Ramos (cell line): ENCODE results near the gene PLCL1.
"Not testable (repeated sequence)": the region's sequence is repeated elsewhere in the genome, so short reads cannot be mapped to it uniquely, and the experiment has no call there.

Experiments used
- in situ Hi-C: fragments of 300-500 bp; cut with MboI; formaldehyde crosslinking; loops from one replicate; pipeline ENCODE4 v1.14.3; 2022; ENCODE audit warnings: low sequenced_read_pairs; ENCODE audit not compliant: unreplicated experiment

Gene PLCL1

DNA sequence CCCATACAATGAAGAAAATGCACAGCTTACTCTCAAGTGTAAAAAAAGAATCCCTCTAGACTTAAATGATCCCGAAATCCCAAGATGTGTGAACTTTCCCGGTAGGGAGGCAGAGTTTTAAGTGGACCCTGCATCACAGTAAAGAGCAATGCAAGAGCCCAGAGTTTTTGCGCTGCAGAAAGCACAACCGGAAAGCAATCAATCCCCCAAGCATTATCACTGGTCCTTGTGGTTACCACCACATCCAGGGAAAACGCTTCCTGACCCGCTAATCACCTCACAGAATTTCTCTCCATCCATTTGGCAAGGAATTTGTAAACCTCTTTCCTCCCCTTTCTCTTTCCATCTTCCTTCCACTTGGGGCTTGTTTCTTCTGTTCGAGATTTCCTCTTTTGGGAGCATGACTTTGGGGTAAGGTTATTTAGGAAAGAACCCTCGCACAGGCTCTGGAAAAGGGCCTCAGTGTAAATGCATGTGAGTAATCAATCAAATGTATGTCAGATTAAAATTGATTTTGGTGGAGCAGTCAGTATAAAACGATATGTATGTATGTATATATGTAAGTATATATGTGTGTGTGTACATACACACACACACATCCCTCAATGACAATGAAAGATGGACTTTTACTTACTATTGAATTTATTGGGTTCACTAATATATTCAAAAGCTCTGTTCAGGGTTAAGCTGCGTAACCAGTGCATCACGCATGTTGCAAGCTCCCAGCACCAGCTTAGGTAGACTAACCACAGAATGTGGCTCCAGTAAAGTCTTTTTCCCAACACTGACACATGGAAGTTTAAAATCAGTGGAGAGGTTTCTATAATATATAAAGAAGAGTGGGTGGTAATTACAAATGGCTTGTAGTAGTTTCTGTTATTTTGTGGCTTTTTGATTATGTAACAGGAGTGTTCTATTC lies 1.6 kb downstream of the PLCL1 start:
- in situ Hi-C loops, result loop anchor here (25.0 kb wide), 1 partner anchor 481 kb away; no protein-coding TSS in a partner anchor

- in situ Hi-C loops, result loop anchor here (25.0 kb wide), 1 partner anchor 478 kb away; no protein-coding TSS in a partner anchor
These were observed 4.7 kb downstream of the PLCL1 start for GRCh38 chr2:197809064-197809463.

DNA sequence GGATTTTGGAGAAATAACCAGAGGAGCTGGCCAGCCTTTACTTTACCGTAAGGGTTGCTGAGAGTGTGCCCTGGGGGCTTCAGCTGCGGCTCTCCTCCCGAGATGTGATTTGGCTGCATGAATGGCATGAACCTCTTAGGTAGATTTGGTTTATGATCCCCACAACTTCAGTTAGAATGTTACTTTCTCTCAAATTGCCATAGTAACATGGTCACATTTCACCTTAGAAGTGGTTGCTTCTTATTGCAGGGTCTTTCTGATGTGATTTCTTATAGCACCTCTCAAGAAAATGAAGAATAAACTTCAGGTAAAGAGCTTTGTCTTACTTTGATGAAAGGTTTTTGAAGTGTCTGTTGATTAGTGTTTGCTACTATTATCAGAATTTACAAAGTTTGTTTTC lies 5.6 kb downstream of the PLCL1 start:
- in situ Hi-C loops, result loop anchor here (25.0 kb wide), 1 partner anchor 477 kb away; no protein-coding TSS in a partner anchor

- in situ Hi-C loops, result loop anchor here (25.0 kb wide), 1 partner anchor 477 kb away; no protein-coding TSS in a partner anchor
These were observed 6.1 kb downstream of the PLCL1 start for GRCh38 chr2:197810491-197810890.

DNA sequence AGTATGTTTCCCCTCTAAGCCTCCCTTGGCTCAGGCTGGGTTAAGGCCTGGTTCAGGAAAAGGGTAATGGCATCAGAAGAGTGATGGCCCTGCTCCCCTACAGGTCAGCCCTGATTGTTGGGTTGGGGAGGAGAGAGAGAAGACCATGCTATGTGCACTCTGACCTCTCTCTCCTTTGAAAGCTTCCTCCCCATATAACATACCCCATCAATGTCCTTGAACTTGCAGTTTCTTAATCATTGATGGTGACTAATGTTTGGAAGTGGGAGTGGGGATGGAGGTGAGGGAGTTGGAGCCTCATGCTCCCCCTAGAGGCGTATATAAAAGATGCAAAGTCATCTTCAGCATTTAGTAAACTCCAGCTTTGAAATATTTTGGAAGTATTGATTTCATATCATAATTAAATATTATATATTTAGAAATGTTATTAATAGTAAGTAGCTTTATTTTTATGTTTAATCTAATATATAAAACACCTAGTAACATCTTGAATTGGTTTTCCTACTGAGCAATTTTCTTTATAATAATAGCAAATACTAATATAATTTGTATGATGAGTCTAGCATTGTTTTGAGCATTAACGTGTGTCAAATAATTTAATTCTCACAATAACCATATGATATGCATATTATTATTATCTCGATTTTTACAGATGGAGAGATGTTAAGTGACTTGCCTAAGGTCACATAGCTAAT lies 8.8 kb downstream of the PLCL1 start:
- in situ Hi-C loops, result loop anchor here (25.0 kb wide), 1 partner anchor 474 kb away; no protein-coding TSS in a partner anchor

DNA sequence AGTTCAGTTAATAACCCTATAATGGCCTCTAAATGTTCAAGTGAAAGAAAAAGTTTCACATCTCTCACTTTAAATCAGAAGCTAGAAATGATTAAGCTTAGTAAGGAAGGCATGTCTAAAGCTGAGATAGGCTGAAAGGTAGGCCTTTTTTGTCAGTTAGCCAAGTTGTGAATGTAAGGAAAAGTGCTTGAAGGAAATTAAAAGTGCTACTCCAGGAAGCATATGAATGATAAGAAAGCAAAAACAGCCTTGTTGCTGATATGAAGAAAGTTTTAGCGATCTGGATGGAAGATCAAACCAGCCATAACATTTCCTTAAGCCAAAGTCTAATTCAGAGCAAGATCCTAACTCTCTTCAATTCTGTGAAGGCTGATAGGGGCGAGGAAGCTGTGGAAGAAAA lies 10.1 kb downstream of the PLCL1 start:
- in situ Hi-C loops, result loop anchor here (25.0 kb wide), 1 partner anchor 473 kb away; no protein-coding TSS in a partner anchor

GRCh38 chr2:197821550-197822289 lies 17.3 kb downstream of the PLCL1 start:
- in situ Hi-C loops, result loop anchor here (25.0 kb wide), 1 partner anchor 466 kb away; no protein-coding TSS in a partner anchor

DNA sequence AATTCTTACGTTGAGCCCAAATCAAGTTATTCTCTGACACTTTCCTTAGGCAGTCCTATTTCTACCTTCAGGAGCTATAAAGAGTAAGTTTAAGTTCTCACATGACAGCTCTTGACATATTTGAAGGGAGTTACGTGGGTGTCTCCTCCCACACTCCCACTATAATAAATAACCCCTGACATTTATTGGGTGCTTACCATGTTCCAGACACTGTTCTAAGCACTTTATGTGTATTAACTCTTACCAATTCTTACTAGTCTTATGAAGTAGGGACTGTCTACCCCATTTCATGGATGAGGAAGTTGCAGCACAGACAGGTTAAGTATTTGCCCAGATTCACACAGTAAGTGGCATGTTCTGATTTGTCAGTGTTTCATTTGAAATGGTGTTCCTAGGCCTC lies 17.9 kb downstream of the PLCL1 start:
- in situ Hi-C loops, result loop anchor here (25.0 kb wide), 1 partner anchor 465 kb away; no protein-coding TSS in a partner anchor

DNA sequence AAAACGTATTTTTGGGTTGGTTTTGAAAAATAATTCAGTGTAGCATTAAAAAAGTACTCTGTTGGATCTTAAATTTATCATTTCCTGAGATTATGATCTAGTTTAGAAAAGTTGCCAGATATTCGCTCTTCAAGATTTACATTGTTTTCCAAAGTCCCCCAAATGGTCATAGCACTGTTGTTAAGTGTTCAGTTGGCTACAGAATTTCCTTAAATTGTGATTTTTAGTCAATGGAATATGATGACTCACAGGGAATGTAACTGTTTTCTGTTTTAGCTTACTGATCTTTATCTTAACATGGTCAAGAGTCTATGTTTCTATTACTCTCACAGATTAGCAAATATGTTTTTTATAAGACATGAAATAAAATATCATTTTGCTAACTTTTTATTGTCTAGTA lies 23.2 kb downstream of the PLCL1 start:
- in situ Hi-C loops, result no loop called here

DNA sequence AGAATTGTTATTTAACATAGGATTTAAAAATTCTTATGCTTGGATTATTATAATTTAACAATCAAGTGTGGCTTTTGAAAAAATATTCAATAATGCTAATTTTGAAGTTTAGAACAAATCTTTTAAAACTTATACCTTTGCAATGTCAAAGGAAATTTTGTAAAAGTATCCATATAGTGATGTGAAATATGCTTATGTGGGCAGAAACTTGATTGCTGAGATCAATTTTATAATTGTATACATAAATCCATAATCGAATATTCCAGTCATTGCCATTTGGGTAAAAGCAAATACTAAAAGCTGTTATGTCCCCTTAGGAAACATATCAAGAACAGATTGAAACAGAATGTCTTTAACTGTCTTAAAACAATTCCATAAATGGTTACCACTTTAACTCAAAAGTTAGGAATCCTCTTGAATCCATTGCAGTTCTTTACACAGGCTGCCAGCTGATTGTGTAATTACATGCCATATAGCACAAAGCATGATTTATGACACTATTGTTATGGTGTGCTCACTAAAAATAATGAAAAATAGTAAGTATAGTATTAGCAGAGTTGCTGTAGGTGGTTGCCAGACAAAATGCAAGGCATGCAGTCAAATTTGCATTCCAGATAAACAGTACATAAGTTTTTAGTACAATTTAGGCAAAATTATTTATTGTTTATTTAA lies 24.2 kb downstream of the PLCL1 start:
- in situ Hi-C loops, result no loop called here

DNA sequence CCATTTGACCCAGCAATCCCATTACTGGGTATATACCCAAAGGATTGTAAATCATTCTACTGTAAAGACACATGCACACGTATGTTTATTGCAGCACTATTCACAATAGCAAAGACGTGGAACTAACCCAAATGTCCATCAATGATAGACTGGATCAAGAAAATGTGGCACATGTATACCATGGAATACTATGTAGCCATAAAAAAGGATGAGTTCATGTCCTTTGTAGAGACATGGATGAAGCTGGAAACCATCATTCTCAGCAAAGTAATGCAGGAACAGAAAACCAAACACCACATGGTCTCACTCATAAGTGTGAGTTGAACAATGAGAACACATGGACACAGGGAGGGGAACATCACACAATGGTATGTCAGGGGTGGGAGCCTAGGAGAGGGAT lies 30.4 kb downstream of the PLCL1 start:
- in situ Hi-C loops, result not testable (repeated sequence)

DNA sequence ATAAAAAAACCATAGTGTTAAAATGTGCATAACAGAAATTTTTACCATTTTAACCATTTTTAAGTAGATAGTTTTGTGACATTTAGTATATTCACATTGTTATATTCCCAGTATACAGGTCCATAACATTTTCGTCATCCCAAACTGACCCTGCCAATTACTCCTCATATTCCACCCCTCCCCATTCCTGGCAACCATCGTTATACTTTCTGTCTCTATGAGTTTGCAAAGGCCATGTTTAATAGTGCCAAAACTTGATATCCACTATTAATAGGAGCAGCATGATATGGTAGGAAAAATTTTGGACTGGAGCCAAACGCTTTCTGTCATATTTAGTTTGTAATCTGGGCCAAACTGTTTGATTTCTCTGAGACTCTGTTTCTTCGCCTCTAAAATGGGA lies 30.9 kb downstream of the PLCL1 start:
- in situ Hi-C loops, result no loop called here

GRCh38 chr2:197838036-197838435 lies 33.6 kb downstream of the PLCL1 start:
- in situ Hi-C loops, result no loop called here

- in situ Hi-C loops, result no loop called here
These were observed 34.2 kb downstream of the PLCL1 start for GRCh38 chr2:197838579-197838978.

DNA sequence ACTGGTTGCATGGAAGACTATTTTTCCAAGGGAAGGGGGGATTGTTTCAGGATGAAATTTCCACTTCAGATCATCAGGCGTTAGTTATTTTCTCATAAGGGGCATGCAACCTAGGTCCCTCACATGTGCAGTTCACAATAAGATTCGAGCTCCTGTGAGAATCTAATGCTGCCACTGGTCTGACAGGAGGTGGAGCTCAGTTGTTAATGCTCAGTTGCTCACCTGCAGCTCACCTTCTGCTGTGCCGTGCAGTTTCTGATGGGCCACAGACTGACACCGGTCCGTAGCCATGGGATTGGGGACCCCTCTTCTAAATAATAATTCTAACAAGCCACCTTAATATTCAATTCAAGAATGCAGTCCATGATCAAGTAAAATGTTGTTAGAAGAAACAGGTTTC lies 34.9 kb downstream of the PLCL1 start:
- in situ Hi-C loops, result no loop called here

DNA sequence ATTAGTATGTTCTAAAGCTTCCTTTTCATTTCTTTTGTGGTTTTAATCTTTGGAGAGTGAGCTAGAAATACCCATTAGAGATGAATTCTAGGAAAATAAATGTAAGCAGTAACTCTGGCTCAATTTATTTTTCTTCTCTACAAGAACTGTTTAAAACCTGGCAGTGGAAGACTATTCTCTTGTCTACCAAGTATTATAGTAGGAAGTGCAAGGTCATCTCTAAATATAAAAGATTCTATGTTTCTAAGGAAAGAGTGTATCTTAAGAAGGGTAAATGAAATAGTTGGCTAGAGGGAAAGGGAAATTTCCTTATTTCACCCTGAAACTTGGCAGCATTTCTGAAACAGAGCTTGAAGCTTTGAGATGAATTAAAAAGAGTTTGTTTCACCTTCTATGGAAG lies 35.5 kb downstream of the PLCL1 start:
- in situ Hi-C loops, result no loop called here

GRCh38 chr2:197846128-197846527 lies 41.7 kb downstream of the PLCL1 start:
- in situ Hi-C loops, result no loop called here

DNA sequence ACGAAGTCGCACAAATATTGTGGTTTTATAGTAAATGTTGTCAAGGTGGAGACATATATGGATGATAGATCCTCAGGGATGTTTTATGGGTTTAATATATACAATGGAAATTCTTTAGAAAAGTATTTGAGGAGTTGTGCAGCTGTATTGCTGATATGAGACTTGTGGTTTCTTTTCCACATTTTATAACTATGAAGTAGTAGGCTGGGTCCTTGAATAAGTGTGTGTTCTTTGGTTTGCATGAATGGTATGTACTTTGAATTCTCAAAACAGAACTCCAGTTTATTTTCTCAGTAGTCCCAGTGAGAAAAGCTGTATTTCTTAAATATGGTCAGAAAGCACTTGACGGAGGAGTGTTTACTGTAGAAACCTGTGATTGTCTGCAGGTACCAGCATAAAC lies 42.4 kb downstream of the PLCL1 start:
- in situ Hi-C loops, result no loop called here

DNA sequence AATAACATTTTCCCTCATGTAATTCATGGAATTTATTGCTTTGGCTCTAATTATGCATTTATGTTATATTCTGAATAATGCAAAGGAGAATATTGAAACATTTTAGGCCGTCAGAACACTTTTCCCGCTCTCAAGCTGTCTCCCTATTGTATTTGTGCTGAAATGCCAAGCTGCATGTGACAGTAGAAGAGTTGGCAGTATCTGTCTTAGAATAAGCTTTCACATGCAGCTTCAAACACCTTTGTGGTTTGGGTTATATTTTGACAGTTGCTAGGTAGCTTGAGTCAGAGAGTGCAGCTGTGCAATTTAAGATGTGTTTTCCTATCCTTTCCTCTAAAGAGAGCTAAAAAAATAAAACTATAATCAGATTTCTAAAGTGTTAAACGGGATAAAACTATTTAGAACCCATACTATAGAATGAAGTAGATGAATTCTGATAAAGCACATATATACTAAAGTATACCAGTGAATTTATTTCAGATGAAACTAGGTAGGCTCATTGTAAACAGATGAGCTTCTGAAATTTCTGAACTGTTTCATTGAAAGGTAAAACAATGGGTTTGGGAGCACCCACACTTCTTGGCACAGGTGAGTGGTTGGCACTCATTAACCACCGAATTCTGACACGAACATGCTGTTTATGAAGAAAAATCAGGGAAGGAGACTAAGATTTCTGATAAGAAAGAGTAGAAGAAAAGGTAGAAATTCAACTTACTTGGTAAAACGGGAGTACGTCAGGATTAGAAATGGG lies 43.4 kb downstream of the PLCL1 start:
- in situ Hi-C loops, result no loop called here
